Hematopoietic multipotent progenitor cell (in vitro differentiated cells): ENCODE data around the gene AFAP1L2. TPM values are rescaled to one million over a fixed set of nuclear protein-coding genes. Genes with fewer than 3 reads are reported as not detected.
A peak's percentile ranks its signal among the peaks of the same experiment; 100 is the strongest.

Experiments used
- DNase-seq, 3 donors: peaks; one replicate each; pipeline ENCODE4 v3.0.0-alpha.2; 2011 to 2015; ENCODE audit warnings: low read depth in 2 of 3, low spot score in 2 of 3
- total RNA-seq: library from RNA; depleted of rRNA; stranded (reverse); fragments of >200 nt; gene quantifications from one replicate; pipeline ENCODE4 v1.2.3, GENCODE V29; 2012

The AFAP1L2 gene
- total RNA-seq, 1 donor = 4.0 TPM

DNA sequence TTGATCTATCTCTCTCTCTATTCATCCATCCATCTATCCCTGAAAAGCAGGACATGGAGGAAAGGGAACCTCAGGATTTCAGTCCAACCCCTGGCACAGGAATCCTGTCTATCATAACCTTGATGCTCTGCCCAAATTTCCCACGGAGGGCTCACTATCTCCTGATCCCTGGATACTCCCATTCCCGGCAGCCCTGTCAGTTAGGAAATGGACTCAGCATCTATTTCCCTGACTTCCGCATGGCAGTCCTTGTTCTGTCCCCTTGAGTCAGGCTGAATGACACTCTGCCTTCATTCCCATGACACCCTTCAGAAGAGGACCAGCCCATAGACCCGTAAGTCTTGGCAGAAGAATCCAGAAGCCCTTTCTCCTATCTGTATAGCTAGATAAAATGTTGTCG, 87.6 kb downstream of the AFAP1L2 start:
- no peak for DNase-seq

DNA sequence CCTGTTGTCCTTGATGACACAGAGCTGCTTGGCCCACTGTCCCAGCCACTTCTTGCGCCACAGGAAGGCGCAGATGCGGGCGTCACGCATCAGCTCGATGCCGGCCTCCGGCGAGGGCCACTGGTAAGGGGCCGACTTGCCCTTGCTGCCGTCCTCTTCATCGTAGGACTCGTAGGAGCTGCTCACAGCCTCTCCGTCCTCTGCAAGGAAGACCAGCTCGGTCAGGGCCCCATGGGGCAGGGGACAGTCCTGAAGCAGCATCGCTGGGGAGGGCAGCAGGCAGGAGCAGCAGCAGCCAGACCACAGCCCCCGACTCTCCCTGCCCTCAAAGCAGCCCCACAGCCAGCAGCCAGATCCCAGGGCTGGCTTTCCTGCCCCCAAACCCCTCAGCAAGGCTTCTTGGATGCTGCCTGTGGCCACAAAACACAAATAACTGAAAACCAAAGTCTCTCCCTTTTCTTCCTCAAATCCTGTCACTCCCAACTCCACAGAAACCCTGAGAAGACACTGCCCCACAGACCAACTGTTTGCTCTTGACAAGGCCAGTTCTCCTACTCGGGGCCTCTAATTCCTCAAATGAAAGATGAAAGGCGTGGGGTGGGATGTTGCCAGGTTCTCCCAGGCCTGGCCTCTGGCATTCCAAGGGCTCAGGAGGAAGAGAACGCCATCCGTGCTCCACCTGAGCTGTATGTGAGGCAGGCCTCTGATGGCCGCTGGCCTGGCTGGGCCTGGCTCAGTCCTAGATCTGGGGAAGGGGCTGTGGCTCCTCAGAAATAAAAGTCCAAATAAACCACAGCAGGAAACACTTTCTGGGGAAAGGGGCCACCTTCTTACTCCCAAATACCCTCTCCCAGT, 88.5 kb downstream of the AFAP1L2 start:
- no peak for DNase-seq

DNA sequence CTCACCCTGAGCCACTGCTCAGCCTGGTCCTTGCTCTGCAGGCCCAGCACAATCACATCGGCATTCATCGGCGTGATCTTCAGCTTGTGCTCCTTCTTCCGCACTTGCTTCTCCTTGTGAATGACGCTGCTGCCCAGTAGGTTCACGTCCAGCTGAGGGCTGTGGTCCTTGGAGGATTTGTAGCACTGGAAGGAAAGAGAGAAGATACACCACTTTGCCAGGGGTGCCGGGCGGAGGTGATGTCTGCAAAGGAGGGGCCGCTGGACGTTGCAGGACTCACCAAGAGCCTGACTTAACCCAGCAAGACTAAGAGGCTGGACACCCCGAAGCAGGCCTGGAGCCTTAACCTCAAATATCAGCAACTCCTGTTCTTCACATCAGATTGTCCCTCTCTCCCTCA, 90.4 kb downstream of the AFAP1L2 start:
- no peak for DNase-seq

DNA sequence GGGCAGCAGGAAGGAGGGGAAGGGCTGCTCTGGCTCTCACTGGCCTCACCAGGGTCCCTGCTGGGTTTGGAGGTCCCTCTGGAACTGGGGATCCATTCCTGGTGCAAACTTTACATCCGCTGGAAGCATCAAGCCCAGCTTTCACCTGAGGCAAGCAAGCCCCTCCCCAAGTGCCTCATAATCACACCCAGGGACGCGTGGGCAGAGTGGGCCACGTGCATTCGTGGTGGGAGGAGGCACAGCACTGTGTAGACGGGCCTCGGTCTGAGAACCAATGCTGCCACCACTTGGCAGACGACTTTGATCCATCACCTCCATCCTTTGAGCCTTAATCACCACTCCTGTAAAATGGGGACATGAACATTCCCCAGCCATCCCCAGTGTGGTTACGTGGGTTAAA, 91.2 kb downstream of the AFAP1L2 start:
- no peak for DNase-seq

DNA sequence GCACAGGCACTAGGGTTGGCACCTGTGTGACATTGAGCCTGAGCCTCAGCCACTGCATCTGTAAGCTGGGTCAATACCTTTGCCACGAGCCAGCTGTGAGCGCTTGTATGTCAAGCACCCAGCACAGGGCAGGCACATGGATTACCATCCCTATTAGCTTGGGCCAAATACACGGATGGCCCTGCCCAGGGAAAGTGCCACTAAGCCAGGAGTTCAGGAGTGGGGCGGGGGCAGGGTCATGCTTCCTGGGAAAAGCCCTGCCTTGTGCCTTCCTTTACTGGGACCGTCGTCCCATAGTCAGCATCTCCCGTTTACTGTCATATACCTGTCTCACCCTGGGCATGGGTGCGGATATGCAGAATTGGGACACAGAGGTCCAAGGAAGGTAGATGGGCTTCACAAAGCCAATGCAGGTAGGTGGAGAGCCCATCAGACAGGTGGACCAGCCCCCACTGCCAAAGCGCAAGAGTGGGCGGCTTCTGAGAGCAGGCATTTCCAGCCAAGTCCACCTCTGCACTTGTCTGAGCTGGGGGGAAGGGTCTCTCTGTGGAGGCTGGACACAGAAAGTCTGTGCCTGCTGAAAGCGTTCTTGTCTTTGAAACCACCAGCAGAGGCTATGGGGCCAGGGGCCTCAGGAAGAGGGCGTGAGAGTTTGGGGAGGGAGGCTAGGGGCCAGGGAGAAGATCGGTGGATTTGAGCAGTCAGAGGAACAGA, 92.6 kb downstream of the AFAP1L2 start:
- no peak for DNase-seq

DNA sequence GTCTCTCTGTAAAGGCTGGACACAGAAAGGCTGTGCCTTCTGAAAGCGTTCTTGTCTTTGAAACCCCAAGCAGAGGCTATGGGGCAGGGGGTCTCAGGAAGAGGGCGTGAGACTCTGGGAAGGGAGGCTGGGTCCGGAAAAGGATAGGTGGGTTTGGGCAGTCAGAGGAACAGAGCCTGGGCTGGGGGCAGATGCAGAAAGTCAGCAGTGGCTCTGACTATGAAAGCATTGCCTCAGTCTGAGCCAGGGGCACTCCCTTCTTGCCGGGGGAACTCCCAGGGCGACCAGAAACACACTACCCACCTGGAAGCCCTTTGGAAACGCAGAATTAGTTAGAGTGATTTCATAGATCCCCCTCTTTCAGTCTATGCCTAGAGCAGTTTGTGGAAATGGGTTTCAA, 93.3 kb downstream of the AFAP1L2 start:
- no peak for DNase-seq

DNA sequence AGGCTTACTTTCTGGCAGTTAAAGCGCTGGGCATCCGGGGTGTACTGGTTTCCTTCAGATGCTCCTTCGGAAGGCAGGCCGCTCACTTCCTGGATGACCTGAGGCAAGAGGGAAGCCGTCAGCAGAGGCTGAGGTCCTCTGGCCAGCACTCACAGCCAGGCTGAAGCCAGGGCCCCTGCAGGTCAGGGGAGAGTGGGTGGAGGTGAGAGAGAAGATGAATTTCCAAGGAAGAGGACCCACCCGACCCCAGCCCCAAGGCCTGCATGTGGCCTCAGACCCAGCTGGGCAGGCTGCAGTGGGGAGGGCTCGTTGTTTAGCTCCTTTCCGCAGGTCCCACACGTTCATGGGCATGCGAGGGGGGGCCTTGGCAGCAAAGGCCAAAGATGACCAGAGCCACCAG, 94.0 kb downstream of the AFAP1L2 start:
- DNase-seq = no peak

DNA sequence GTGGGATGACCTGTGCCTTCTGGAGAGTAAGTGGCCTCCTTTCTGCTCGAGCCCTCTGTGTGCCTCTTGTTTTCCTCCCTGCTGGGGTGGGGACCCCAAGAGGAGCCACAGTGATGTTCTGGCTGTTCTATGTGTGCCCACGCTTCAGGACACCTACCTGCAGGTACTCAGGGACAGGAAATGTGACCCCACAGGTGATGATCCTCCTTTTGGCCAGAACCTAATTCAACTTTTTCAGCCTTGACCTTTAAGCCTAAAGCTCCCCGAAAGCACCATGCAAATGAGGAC, 95.0 kb downstream of the AFAP1L2 start:
- no peak for DNase-seq

DNA sequence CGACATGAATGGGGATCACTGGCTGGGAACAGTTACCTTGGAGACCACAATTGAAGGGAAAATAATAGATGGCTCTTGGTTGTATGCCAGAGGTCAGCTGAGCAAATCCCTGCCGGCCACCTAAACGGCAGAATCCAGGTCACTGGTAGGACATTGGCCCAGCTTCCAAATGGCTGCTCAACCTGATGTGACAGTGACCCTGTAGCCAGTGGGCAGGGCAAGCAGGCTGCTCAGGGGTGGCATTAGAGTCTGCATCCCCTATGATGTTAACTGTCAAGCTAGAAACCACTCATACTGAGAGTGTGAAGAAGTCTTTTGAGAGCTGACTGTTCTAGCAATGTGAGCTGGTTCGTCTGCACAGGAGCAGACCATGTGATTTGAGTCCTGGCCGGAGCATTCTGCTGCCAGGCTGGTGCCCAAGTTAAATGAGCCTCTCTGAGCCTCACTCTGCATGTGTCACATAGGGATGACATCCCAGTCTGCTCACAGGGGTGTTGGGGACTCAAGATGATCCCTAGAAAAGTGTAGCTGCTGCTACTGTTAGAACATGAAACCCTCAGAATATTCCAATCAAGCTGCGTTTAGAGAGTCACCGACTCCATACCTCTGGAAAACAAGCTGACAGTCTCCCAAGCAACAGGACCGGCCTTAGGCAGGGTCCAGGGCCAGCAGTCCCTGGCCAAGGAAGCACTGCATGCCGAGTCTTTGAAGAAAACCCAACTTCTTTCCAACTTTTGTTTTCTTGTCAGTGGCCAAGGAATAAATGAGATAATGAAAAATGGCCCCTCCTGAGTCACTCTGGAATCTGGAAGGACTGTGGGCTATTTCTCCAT, 95.6 kb downstream of the AFAP1L2 start:
- no peak for DNase-seq

DNA sequence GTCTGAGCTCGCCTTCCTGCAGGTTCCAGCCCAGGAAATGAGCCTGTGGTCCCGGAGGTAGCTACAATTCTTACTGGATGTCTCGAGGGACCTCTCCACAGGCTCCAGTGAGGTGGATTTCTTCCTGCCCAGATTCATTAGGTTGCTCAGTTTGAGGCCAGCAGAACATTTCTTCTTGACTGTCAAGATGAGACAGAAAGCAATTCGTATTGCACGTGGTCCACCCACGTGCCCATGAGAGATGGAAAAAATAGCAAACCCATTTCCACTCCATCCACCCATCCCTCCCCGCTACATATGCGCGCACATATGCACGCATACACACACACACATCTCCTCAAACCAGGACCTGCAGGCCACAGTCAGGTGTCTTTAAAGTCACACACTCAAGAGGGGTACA, 96.6 kb downstream of the AFAP1L2 start:
- no peak for DNase-seq

DNA sequence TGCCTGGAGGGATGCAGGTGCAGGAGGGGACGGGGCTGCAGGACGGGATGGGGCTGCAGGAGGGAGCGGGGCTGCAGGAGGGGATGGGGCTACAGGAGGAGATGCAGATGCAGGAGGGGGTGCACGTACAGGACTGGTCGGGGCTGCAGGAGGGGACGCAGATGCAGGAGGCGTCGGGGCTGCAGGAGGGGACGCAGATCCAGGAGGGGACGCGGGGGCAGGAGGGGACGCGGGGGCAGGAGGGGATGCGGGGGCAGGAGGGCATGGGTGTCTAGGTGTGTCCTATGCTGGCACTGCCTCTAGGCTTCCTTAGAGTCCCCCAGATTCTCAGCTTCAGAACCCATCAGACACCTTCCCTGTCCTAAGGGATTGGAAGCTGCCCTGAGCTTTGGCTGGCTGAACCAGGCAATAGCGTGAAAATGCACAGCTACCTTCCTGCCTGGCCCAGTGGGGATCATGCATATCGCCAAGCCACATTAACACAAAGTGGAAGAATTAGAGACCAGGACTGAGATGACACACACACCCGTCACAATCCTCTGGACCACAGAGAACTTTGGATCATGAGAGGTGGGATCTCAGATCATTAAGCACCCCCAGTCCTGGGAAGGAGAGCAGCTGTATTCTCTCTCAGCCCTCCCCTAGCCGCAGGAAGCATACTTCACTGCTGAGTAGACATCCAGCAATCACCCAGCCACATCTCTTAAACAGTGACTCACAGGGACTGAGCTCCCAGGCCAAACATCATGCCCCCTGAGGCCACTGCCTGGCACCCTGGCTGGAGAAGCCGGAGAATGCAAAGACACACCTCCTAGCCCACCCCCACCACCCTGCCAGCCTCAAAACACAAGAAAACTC, 98.0 kb downstream of the AFAP1L2 start:
- no peak for DNase-seq

DNA sequence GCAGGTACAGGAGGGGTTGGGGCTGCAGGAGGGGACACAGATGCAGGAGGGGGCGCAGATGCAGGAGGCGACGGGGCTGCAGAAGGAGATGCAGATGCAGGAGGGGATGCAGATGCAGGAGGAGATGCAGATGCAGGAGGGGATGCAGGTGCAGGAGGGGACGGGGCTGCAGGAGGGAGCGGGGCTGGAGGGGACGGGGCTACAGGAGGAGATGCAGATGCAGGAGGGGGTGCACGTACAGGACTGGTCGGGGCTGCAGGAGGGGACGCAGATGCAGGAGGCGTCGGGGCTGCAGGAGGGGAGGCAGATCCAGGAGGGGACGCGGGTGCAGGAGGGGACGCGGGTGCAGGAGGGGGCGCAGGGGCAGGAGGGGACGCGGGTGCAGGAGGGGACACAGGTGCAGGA, 98.8 kb downstream of the AFAP1L2 start:
- DNase-seq = no peak

DNA sequence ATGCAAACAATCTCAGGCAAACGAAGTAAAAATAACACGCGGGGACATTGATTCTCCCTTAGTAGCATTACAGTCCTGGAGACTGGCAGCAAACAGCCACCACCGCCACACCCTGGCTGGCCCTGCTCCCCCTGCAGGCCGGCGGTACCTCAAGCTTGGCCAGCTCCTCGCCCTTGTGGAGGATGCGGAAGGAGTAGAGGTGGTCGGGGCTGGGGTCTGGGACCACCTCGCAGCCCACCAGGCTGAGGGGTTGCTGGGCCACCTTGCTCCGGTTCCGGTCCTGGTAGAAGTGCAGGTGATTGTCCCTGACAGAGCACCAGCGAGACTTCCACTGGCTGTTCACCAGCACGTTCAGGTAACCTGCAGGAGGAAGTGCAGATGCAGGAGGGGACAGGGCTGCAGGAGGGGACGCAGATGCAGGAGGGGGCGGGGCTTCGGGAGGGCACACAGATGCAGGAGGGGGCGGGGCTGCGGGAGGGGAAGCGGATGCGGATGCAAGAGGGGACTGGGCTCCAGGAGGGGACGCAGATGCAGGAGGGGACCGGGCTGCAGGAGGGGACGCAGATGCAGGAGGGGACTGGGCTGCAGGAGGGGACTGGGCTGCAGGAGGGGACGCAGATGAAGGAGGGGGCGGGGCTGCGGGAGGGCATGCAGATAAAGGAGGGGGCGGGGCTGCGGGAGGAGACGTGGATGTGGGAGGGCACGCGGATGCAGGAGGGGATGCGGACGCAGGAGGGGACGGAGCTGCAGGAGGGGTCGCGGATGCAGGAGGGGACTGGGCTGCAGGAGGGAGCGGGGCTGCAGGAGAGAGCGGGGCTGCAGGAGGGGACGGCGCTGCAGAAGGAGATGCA, 99.5 kb downstream of the AFAP1L2 start:
- DNase-seq = peak; percentile 23 to 83 (median 73)

DNA sequence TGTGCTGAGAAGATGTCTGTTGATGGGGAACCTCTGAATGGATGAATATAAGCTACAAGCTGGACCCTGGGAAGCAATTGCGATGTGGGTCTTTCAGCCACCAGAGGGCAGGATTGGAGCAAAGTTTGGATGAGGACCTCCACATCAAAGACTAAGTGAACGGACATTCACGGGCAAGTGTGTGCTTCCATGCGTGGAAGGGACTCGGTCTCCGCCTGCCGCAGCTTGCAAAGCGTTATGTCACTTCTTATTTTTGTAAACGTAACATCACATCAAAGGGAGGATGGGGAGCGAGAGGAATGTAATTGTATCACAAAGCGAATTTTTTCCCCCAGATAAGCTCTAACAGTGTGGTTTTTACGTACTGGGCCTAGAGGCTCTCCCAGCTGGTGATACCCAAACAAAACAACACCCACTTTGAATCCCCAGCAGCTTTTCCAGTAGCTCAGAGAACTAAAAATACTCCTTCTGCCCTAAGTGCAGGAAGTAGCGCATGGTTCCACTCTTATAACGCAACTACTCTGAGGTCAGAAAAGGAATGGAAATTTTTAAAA, 100.2 kb downstream of the AFAP1L2 start:
- peak; percentile 28 to 89 (median 75) for DNase-seq

DNA sequence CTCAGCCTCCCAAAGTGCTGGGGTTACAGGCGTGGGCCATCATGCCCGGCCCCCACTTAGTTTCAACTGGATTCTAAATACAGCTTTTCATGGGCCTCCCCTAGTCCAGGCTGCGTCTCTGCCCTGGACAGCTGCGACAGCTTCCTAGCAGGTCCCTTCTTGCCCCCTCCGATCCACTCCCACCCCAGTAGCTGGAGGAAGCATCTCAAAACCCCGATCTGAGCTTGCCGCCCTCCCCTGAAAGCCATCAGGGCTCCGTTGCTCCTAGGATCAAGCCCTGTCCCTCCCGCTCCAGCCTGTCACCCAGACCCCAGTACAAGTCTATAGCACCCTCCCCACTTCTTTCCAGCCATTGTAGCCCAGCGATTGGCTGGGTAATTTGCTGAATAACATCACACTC, 100.7 kb downstream of the AFAP1L2 start:
- no peak for DNase-seq

DNA sequence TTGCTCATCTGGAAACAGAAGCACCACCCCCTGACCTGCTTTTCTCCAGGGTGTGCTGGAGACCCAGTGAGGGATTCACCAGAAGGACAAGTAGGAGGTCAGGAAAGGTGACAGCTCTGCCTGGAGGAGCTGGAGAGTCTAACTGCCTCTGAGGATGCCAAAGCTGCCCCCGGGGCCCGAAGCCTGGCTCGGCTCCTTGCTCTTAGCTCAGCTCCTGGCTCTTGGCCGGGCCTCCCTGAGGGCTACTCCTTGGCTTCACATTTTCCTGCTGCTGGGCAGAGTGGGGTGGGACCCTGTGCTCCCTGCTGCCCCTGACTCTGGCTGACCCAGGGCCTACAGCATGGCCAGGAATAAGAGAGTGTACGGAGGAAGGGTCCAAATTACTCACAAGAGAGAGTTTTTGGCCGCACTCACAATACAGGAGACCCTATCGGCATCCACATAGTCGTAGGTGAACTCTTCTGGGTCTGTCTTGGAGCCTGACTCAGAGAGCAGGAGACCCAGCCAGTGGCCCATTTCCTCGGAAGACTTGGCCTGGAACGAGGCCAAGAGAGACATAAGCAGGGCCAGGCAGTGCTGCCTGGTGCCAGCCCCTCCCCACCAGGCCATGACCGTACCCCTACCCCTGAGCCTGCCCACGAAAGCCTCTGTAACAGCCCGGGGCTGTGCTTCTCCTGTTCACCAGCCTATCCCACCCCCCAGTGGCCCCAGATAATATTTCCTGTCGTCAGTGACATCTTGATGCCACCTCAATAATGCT, 102.2 kb downstream of the AFAP1L2 start:
- no peak for DNase-seq

DNA sequence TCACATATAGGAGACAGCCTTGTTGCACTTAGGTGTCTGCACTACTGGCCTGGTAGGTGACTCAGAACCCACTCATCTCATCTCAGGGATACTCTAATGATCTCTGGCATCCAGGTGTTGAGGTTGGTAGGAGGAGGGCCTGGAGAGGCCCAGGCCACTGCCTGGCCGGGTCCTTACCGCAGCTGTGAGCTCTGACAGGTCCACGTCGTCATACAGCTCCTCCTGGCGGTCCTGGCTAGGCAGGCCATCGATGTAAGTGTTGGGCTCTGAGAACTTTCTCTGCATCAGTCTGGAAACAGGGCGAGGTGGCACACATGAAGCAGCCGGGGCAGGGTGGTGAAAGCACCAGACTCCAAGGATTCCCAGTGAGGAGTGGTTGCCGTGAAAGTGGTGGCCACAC, 103.1 kb downstream of the AFAP1L2 start:
- DNase-seq = no peak

DNA sequence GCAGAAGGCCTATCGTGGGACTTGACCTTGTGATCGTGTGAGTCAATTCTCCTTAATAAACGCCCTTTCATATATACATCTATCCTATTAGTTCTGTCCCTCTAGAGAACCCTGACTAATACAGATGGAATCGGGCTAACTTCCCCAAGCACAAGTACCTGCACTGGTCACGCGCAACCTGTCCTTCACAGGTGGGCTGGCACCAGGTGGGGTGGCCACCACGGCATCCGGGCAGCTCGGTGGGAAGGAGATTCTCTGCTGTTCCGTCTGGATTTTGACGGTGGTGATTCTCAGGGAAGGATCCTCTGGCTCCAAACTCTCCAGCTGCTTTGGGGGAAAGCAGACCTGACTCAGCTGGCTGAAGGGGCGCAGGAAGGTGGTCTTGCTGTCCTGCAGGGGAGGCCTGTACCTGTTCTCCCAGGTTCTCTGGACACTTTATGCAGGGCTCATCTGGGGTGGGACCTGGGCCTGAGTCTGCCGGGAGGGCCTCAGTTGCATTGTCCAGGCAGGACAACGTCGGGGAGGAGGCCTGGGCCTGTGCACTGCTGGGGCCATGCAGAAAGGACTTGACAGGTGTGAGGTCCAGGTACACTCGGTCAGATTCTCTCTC, 104.2 kb downstream of the AFAP1L2 start:
- no peak for DNase-seq
